CD4-positive, alpha-beta T cell treated with Interleukin-2 at 100 ng/mL for 4 hours (primary cell): ENCODE data around the gene ANGPTL4.
"Not testable (repeated sequence)": the region's sequence is repeated elsewhere in the genome, so short reads cannot be mapped to it uniquely, and the experiment has no call there.

Experiments used
- DNase-seq: peaks from one replicate; pipeline ENCODE4 v3.0.0-alpha.2; 2020; ENCODE audit warnings: low spot score

The ANGPTL4 gene

GRCh38 chr19:8361921-8362793 lies 1.8 kb upstream of the ANGPTL4 start:
- no peak for DNase-seq

GRCh38 chr19:8366121-8366581 lies 2.2 kb downstream of the ANGPTL4 start:
- no peak for DNase-seq

- no peak for DNase-seq
These were observed 3.0 kb downstream of the ANGPTL4 start for GRCh38 chr19:8366961-8367326.

- DNase-seq, result no peak
These were observed 3.5 kb downstream of the ANGPTL4 start for GRCh38 chr19:8367327-8368001.

- DNase-seq, result no peak
These were observed 6.4 kb downstream of the ANGPTL4 start for GRCh38 chr19:8370176-8371010.

- no peak for DNase-seq
These were observed 7.3 kb downstream of the ANGPTL4 start for GRCh38 chr19:8371011-8371804.

- DNase-seq, result no peak
These were observed 10.2 kb downstream of the ANGPTL4 start for GRCh38 chr19:8373867-8374813.

GRCh38 chr19:8375766-8376165 lies 11.8 kb downstream of the ANGPTL4 start:
- DNase-seq, result not testable (repeated sequence)

- DNase-seq, result not testable (repeated sequence)
These were observed 12.5 kb downstream of the ANGPTL4 start for GRCh38 chr19:8376373-8376974.

- DNase-seq, result no peak
These were observed 13.6 kb downstream of the ANGPTL4 start for GRCh38 chr19:8377598-8377997.

- not testable (repeated sequence) for DNase-seq
These were observed 15.4 kb downstream of the ANGPTL4 start for GRCh38 chr19:8379156-8379891.

GRCh38 chr19:8384569-8384968 lies 20.6 kb downstream of the ANGPTL4 start:
- DNase-seq, result not testable (repeated sequence)

GRCh38 chr19:8385103-8385502 lies 21.1 kb downstream of the ANGPTL4 start:
- not testable (repeated sequence) for DNase-seq

- not testable (repeated sequence) for DNase-seq
These were observed 21.6 kb downstream of the ANGPTL4 start for GRCh38 chr19:8385566-8385965.

- not testable (repeated sequence) for DNase-seq
These were observed 22.5 kb downstream of the ANGPTL4 start for GRCh38 chr19:8386419-8386818.

- DNase-seq, result no peak
These were observed 23.0 kb downstream of the ANGPTL4 start for GRCh38 chr19:8386990-8387389.

GRCh38 chr19:8387688-8388611 lies 24.0 kb downstream of the ANGPTL4 start:
- no peak for DNase-seq

- DNase-seq, result no peak
These were observed 24.6 kb downstream of the ANGPTL4 start for GRCh38 chr19:8388612-8388958.
